Measurements from ENCODE around the gene PDXK. TPM values are rescaled to one million over a fixed set of nuclear protein-coding genes. Genes with fewer than 3 reads are reported as not detected.
A peak's percentile ranks its signal among the peaks of the same experiment; 100 is the strongest.

Gene PDXK
- total RNA-seq, 1 donor from 2014 or later = 195 TPM

DNA sequence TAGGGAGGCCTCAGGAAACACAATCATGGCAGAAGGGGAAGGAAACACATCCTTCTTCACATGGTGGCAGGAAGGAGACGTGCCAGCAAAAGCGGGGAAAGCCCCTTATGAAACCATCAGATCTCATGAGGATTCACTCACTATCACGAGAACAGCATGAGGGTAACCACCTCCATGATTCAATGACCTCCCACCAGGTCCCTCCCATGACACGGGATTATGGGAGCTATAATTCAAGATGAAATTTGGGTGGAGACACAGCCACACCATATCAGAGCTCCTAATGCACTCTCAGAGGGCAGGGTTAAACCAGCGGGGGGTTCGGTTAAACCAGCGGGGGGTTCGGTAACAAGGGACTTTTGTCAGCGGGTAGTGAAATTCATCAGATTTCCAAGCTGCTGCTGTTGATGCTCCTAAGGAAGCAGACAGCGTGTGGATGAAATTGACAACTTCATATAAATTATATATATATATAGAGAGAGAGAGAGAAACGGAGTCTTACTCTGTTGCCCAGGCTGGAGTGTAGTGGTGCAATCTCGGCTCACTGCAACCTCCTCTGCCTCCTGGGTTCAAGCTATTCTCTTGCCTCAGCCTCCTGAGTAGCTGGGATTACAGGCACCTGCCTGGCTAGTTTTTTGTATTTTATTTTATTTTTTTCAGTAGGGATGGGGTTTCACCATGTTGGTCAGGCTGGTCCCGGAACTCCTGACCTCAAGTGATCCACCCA lies 52.9 kb downstream of the PDXK start:
- Histone ChIP-seq H3K9me3 (no peaks in the 10 kb centered on the region), H3K27me3 (ENCODE audit: low read depth) (no peaks in the 10 kb centered on the region), H3K27ac (no peak overlapping the region), H3K36me3 (peaks cover 23% of the 10 kb centered on the region), H3K4me1 (peaks cover 41% of the 10 kb centered on the region), H3K4me3 (peak overlapping the region; percentile 23)
- TF ChIP-seq, protein P1, sequence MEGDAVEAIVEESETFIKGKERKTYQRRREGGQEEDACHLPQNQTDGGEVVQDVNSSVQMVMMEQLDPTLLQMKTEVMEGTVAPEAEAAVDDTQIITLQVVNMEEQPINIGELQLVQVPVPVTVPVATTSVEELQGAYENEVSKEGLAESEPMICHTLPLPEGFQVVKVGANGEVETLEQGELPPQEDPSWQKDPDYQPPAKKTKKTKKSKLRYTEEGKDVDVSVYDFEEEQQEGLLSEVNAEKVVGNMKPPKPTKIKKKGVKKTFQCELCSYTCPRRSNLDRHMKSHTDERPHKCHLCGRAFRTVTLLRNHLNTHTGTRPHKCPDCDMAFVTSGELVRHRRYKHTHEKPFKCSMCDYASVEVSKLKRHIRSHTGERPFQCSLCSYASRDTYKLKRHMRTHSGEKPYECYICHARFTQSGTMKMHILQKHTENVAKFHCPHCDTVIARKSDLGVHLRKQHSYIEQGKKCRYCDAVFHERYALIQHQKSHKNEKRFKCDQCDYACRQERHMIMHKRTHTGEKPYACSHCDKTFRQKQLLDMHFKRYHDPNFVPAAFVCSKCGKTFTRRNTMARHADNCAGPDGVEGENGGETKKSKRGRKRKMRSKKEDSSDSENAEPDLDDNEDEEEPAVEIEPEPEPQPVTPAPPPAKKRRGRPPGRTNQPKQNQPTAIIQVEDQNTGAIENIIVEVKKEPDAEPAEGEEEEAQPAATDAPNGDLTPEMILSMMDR (IDR thresholded peaks at IDR 0.05) = no peak
- intact Hi-C loops (cut with DNase I) = no loop called here
- no peak for DNase-seq
- no peak for ATAC-seq

GRCh38 chr21:43772425-43772821 lies 53.5 kb downstream of the PDXK start:
- Histone ChIP-seq H3K4me3 (no peak overlapping the region), H3K27me3 (ENCODE audit: low read depth) (no peaks in the 10 kb centered on the region), H3K4me1 (peaks cover 41% of the 10 kb centered on the region), H3K36me3 (peaks cover 23% of the 10 kb centered on the region), H3K9me3 (no peaks in the 10 kb centered on the region), H3K27ac (no peak overlapping the region)
- TF ChIP-seq, protein P1 (IDR thresholded peaks at IDR 0.05) = no peak
- ATAC-seq = no peak
- no peak for DNase-seq
- intact Hi-C loops (cut with DNase I) = no loop called here

- Histone ChIP-seq H3K27me3 (ENCODE audit: low read depth) (no peaks in the 10 kb centered on the region), H3K4me3 (peak overlapping the region; percentile 92), H3K27ac (no peak overlapping the region), H3K9me3 (no peaks in the 10 kb centered on the region), H3K36me3 (peaks cover 23% of the 10 kb centered on the region), H3K4me1 (peaks cover 29% of the 10 kb centered on the region)
- ATAC-seq (no peak), DNase-seq (no peak)
- TF ChIP-seq, protein P1 (IDR thresholded peaks at IDR 0.05) = no peak
- intact Hi-C loops (cut with DNase I) = no loop called here
Measured at GRCh38 chr21:43774163-43774562, 55.2 kb downstream of the PDXK start.

GRCh38 chr21:43775190-43775589 lies 56.3 kb downstream of the PDXK start:
- intact Hi-C loops (cut with DNase I) = no loop called here
- H3K27ac ChIP-seq = peak overlapping the region; percentile 95

DNA sequence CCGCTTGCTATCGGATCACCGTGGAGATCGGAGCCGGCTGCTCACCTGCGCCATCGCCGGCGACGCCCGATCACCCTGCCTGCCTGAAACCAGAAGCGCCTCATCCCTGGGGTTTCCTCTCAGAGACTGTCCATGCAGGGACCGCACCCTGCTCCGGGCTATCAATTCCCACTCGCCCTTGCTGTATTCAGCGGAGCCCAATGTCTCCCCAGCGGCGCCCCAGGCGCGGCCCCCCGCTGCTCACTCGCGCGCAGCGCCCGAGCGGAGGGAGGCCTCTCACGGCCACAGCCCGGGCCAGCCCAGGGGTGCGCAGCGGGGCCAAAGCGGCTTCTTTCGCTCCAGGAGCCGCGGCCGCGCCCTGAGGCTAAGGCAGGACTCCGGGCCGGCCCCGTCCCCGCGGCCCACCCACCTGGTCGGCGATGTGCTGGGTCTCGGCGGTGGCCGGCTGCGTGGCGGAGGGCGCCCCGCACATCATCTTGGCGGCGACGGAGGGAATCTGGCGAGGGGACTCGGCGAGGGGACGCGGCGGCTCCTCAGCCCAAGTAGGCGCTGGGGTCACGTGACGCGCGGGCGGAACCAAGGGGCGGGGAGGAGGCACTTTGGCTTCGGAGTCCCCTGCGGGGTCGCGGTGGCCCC lies 57.0 kb downstream of the PDXK start, which contains the start of gene CSTB:
Gene CSTB (minus strand): TSS at position 514 of the 636 bp plus-strand sequence. CDS start 39 bp downstream, at position 475.
- peaks cover 23% of the 10 kb centered on the region for H3K36me3 ChIP-seq
- H3K9me3 ChIP-seq = no peaks in the 10 kb centered on the region
- H3K4me1 ChIP-seq = peaks cover 29% of the 10 kb centered on the region
- TF ChIP-seq, protein P1 (IDR thresholded peaks at IDR 0.05) = no peak
- peak within 1 kb of the TSS; percentile 95 for H3K27ac ChIP-seq
- H3K4me3 ChIP-seq = peak within 1 kb of the TSS; percentile 92
- DNase-seq (peak; percentile 92), ATAC-seq (peak; percentile 84 to 89)
- intact Hi-C loops (cut with DNase I) = no loop called here
- H3K27me3 ChIP-seq (ENCODE audit: low read depth) = no peaks in the 10 kb centered on the region

More at GRCh38 chr21:43775190-43775589, 56.3 kb downstream of the PDXK start:
- ATAC-seq (no peak), DNase-seq (no peak)
- no peaks in the 10 kb centered on the region for H3K9me3 ChIP-seq
- H3K36me3 ChIP-seq = peaks cover 23% of the 10 kb centered on the region
- H3K4me1 ChIP-seq = peaks cover 29% of the 10 kb centered on the region
- H3K27me3 ChIP-seq (ENCODE audit: low read depth) = no peaks in the 10 kb centered on the region
- H3K4me3 ChIP-seq = peak overlapping the region; percentile 92
- TF ChIP-seq, protein P1 (IDR thresholded peaks at IDR 0.05) = no peak

Data from lower lobe of right lung (tissue), 2 donors.